EH (cell line): ENCODE results near the gene RBM20.

Source experiments
- DNase-seq: peaks from one replicate; pipeline ENCODE4 v3.0.0-alpha.2; 2015; ENCODE audit warnings: low read depth

Gene RBM20

GRCh38 chr10:110811791-110812581, 167.8 kb downstream of the RBM20 start:
- DNase-seq = no peak

GRCh38 chr10:110812583-110812982, 168.4 kb downstream of the RBM20 start:
- no peak for DNase-seq

GRCh38 chr10:110813743-110814472, 169.8 kb downstream of the RBM20 start:
- no peak for DNase-seq

GRCh38 chr10:110815354-110816004, 171.3 kb downstream of the RBM20 start:
- no peak for DNase-seq

GRCh38 chr10:110817614-110818013, 173.5 kb downstream of the RBM20 start:
- DNase-seq = no peak

DNA sequence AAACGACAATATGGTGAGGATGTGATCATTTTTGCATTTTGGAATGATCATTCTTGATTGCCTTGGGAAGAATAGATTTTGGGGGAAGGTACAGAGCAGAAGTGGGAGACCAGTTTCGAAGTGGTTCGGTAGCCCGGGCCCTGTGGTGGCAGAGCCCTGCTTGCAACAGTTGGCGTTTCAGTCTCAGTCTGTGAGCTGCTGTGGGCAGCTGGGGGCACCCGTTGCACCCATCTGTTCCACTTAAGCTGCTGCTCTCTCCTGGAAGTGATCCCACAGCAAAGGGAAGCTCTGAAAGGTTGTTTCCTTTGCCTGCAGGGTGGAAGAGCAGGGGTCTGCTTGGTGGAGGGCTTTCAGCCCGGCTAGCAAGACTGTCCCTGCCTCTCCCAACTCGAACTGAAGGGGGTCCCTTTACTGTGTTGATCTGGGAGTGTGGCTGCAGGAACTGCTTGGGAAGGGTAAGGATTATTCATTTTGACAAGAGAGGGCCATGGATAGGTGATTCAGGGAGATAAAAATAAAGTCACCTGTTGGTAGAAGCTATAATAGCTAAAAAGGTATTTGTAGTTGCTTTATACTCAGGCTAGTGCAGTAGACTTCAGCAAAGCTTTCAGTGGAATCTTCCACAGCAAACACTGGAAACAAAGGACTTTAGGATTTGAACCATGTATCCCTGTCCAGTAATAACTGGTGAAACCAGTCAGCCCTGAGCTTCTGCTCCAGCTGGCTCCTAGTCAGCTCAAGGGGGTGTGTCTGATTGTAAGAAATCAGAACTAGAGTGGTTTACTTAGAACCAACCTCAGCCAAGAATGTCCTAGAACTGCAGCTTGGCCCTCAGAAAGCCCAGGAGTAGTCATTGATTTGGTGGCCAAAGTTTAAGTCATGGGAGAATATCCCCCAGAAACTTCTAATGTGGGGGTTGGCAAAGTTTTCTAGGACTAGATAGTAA, 174.4 kb downstream of the RBM20 start:
- no peak for DNase-seq

GRCh38 chr10:110820321-110820814, 176.2 kb downstream of the RBM20 start:
- DNase-seq = peak; percentile 62

DNA sequence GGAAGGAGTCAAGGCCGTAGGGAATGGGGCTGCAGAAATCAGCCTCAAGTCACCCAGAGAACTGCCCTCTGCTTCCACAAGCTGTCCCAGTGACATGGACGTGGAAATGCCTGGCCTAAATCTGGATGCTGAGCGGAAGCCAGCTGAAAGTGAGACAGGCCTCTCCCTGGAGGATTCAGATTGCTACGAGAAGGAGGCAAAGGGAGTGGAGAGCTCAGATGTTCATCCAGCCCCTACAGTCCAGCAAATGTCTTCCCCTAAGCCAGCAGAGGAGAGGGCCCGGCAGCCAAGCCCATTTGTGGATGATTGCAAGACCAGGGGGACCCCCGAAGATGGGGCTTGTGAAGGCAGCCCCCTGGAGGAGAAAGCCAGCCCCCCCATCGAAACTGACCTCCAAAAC, 177.4 kb downstream of the RBM20 start:
- DNase-seq = no peak

- no peak for DNase-seq
Observed at GRCh38 chr10:110822035-110822711, 178.0 kb downstream of the RBM20 start.

- no peak for DNase-seq
Observed at GRCh38 chr10:110822712-110823311, 178.7 kb downstream of the RBM20 start.

DNA sequence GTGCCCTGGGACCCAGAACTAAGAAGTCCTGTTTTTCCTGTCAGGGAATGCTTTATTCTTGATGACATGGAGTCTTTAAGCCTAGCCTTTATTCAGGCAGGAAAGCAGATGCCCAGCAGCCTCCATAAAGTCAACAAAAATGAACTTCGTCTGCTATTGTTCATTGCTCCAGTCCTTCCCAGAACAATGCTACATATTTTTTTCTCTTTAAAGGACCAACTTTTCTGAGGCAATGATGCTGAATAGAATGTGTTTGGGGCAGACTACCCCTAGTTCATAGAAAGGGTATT, 180.0 kb downstream of the RBM20 start:
- no peak for DNase-seq

DNA sequence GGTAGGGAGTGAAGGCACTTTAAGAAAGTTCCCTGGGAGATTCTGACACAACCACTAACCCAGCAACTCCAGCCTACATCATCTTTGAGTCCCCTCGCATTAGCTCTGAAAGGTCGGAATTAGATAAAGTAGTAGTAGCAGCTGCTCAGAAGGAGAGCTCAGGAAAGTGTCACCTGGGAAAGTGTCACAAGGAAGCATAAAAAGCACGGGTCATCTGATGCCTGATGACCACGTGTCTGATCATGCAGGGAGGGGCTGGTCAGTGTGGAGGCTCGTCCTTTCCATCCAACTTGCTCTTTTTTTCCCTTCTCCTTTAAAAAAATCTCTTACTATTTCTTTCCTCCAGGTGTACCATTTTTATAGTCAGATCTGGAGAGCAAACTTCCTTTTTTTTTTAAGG, 180.5 kb downstream of the RBM20 start:
- DNase-seq = no peak

DNA sequence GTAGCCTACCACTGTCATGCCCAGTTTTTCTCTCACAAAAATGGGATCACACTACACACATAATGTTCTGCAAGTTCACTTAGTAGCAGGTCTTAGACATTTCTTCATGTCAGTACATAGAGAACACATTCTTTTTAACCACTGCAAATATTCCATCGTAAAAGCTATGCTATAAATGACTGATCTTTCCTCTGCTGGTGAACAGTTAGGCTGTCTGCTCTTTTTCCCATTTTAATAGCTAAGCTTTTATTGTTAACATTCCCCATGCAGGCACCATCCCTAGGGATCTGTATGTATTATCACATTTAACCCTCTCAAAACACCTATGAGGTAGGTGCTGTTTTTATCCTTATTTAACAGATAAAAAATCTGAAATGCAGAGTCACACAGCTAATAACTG, 181.4 kb downstream of the RBM20 start:
- DNase-seq = no peak

DNA sequence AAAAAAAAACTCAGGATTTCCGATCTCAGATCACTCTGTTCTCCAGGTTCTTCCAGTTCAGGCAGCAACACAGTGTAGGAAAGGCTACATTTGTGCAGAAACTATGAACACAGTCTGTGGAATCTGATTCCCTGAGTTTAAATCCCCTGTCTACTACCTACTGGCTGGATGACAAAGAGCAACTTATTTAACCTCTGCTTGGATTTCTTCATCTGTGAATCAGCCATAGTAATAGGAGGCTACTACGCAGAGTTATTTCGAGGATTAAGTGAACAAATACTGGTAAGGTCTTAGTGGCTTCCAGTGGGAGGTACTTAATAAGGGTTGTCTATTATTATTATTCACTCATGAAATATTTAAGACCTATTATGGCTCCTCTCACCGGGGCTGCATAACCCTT, 183.3 kb downstream of the RBM20 start:
- DNase-seq = peak; percentile 20

DNA sequence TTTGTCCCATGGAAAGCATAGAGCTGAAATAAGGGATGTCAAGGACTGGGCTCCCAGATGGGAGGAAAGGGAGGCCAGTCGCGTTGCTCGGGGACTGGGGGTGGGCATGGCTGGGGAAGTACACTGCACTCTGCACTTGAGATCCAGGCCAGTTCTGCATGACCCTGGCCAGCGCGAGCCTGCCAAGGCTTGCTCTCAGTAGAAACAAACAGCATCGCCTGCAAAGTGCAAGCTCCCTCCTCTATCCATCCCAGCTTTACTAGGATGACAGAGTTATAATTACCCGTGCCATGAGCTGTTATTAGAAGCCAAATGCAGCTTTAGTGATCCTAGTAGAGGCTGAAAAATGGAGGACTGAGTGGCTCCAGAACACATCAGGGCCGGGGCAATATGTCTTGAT, 183.7 kb downstream of the RBM20 start:
- DNase-seq = no peak

GRCh38 chr10:110828525-110828924, 184.4 kb downstream of the RBM20 start:
- DNase-seq = no peak

- DNase-seq = no peak
Observed at GRCh38 chr10:110829721-110830410, 185.7 kb downstream of the RBM20 start.

DNA sequence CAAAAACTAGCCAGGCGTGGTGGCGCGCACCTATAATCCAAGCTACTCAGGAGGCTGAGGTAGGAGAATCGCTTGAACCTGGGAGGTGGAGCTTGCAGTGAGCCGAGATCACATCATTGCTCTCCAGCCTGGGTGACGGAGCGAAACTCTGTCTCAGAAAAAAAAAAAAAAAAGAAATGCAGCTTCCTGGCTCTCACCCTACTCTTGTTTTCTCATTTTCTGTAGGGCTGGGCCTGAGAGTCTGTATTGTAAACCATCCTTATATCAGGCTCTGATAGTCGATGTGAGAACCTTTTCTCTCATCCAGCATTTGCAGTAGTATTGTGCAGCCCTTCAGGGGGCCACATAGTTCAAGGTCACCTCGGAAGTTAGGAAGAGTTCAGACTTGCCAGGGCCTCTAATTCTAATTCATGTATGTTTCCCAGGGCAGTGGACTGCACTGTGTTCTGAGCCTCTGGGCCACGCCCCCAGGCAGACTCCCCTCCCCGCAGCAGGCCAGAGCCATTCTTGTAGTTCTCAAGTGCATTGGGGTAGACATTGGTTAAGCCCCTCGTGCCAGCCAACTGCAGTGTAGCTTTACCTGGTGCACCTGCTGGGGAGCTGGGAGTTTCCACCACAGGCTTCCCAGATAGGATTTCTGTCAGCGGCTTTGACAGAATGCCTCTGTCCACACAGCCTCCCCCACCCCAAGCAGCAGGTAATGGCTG, 189.3 kb downstream of the RBM20 start:
- no peak for DNase-seq

DNA sequence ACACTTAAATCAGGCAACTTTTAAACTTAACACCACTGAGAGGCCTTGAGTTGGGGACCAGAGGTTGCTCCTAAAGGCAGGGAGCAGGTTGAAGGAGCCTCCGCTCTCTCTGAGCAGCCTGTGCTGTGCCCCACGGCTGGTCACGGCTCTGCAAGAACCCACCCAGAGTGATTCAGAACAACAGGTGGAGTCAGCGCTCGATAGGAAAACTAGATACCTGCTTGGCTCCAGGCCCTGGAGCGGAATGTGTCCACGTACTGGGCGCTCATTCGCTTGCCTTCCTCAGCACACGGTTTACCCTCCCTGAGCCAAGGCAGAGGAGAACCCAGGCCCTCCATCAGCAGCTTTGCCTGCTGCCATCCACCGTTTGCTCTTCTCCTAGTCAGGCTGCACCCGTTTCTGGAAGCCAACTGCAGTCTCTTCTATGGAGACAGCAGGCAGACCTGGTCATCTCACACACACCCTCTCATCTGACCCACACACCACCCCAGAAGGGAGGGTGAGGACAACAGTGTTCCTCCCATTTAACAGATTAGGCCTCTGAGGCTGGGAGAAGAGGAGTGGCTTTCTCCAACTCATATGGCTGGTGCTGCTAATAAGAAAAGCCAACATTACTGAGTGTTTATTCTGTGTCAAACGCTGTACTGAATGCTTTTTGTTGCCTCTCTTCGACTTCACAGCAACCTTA, 189.9 kb downstream of the RBM20 start:
- no peak for DNase-seq
